Ecto neural progenitor cell (in vitro differentiated cells): Measurements from ENCODE around the gene SERPINB13.

ENCODE experiments used
- DNase-seq: peaks from one replicate; pipeline ENCODE4 v3.0.0-alpha.2; 2018; ENCODE audit warnings: low spot score

The SERPINB13 gene

GRCh38 chr18:63648241-63648640 lies 61.1 kb downstream of the SERPINB13 start:
- DNase-seq: no peak
